H9 (cell line): ENCODE results near the gene TAS2R13. TPM values are rescaled to one million over a fixed set of nuclear protein-coding genes. Genes with fewer than 3 reads are reported as not detected.

Experiments
- DNase-seq: peaks from one replicate; pipeline ENCODE4 v3.0.0-alpha.2; 2017
- H2AFZ ChIP-seq: one replicate; pipeline ENCODE4 v1.6.1; 2013; ENCODE audit warnings: mild to moderate bottlenecking, low read length, control low read depth, moderate library complexity
- H2AK5ac ChIP-seq: 2 replicates; pipeline ENCODE4 v1.6.1; 2013; ENCODE audit warnings: low read length, control low read depth, mixed read lengths; ENCODE audit not compliant: insufficient read length
- H2BK120ac ChIP-seq: one replicate; pipeline ENCODE4 v1.6.1; 2013; ENCODE audit warnings: low read depth, mild to moderate bottlenecking, low read length, control low read depth, inconsistent platforms; ENCODE audit not compliant: poor library complexity, severe bottlenecking
- H2BK12ac ChIP-seq: 2 replicates; pipeline ENCODE4 v1.6.1; 2013; ENCODE audit warnings: low read length, control low read depth, mixed read lengths, low read depth; ENCODE audit not compliant: insufficient read length
- H2BK15ac ChIP-seq: 2 replicates; pipeline ENCODE4 v1.6.1; 2013; ENCODE audit warnings: low read depth, low read length, control low read depth
- H2BK20ac ChIP-seq: one replicate; pipeline ENCODE4 v1.6.1; 2013; ENCODE audit warnings: low read depth, mild to moderate bottlenecking, low read length, control low read depth, inconsistent platforms; ENCODE audit not compliant: poor library complexity, severe bottlenecking
- H2BK5ac ChIP-seq: 2 replicates; pipeline ENCODE4 v1.6.1; 2013; ENCODE audit warnings: low read length, control low read depth, mixed read lengths; ENCODE audit not compliant: insufficient read length
- H3K14ac ChIP-seq: 2 replicates; pipeline ENCODE4 v1.6.1; 2013; ENCODE audit warnings: low read length, control low read depth; ENCODE audit not compliant: insufficient read depth
- H3K18ac ChIP-seq: 2 replicates; pipeline ENCODE4 v1.6.1; 2013; ENCODE audit warnings: low read depth, mild to moderate bottlenecking, mixed read lengths, low read length, control low read depth; ENCODE audit not compliant: insufficient read length
- H3K23ac ChIP-seq: 2 replicates; pipeline ENCODE4 v1.6.1; 2013; ENCODE audit warnings: low read length, control low read depth, mixed read lengths, low read depth; ENCODE audit not compliant: insufficient read length
- H3K23me2 ChIP-seq: 2 replicates; pipeline ENCODE4 v1.6.1; 2013; ENCODE audit warnings: low read depth, mild to moderate bottlenecking, mixed read lengths, low read length, control low read depth; ENCODE audit not compliant: insufficient read length, poor library complexity, severe bottlenecking
- H3K27ac ChIP-seq: 2 replicates; pipeline ENCODE4 v1.5.1; 2013; ENCODE audit warnings: low read length, control low read depth, mixed read lengths, low read depth; ENCODE audit not compliant: insufficient read length
- H3K27me3 ChIP-seq: 2 replicates; pipeline ENCODE4 v1.6.1; 2013; ENCODE audit warnings: low read length, control low read depth, inconsistent platforms; ENCODE audit not compliant: insufficient read depth
- H3K4ac ChIP-seq: 2 replicates; pipeline ENCODE4 v1.6.1; 2013; ENCODE audit warnings: low read depth, mild to moderate bottlenecking, control low read depth, inconsistent platforms, low read length, moderate library complexity
- H3K4me1 ChIP-seq: 2 replicates; pipeline ENCODE4 v1.6.1; 2013; ENCODE audit warnings: low read length, control low read depth, inconsistent platforms; ENCODE audit not compliant: insufficient read depth
- H3K4me2 ChIP-seq: 2 replicates; pipeline ENCODE4 v1.6.1; 2013; ENCODE audit warnings: low read length, control low read depth, mixed read lengths; ENCODE audit not compliant: insufficient read length, insufficient read depth
- H3K56ac ChIP-seq: 2 replicates; pipeline ENCODE4 v1.6.1; 2013; ENCODE audit warnings: low read depth, mild to moderate bottlenecking, mixed read lengths, low read length, control low read depth; ENCODE audit not compliant: insufficient read length
- H3K79me1 ChIP-seq: 2 replicates; pipeline ENCODE4 v1.6.1; 2013; ENCODE audit warnings: low read depth, mild to moderate bottlenecking, moderate library complexity, low read length, control low read depth, inconsistent platforms; ENCODE audit not compliant: insufficient read depth, poor library complexity, severe bottlenecking
- H3K79me2 ChIP-seq: 2 replicates; pipeline ENCODE4 v1.6.1; 2013; ENCODE audit warnings: low read length, control low read depth, inconsistent platforms; ENCODE audit not compliant: insufficient read depth
- H3K9ac ChIP-seq: 2 replicates; pipeline ENCODE4 v1.6.1; 2013; ENCODE audit warnings: low read length, control low read depth, mixed read lengths; ENCODE audit not compliant: insufficient read length; ENCODE audit errors: extremely low read depth
- H3K9me3 ChIP-seq: one replicate; pipeline ENCODE4 v1.6.1; 2013; ENCODE audit warnings: low read depth, low read length, inconsistent platforms; ENCODE audit not compliant: control insufficient read depth
- H3T11ph ChIP-seq: one replicate; pipeline ENCODE4 v1.6.1; 2013; ENCODE audit warnings: mild to moderate bottlenecking, low read length, control low read depth, inconsistent platforms
- H4K20me1 ChIP-seq: one replicate; pipeline ENCODE4 v1.6.1; 2013; ENCODE audit not compliant: control insufficient read depth, insufficient read length, insufficient read depth
- H4K5ac ChIP-seq: 2 replicates; pipeline ENCODE4 v1.6.1; 2013; ENCODE audit warnings: low read depth, mild to moderate bottlenecking, mixed read lengths, low read length, control low read depth; ENCODE audit not compliant: insufficient read length
- H4K8ac ChIP-seq: replicated peaks from 2 replicates; pipeline ENCODE4 v1.6.1; 2013; ENCODE audit warnings: low read length, control low read depth, mixed read lengths, low read depth; ENCODE audit not compliant: insufficient read length
- H4K91ac ChIP-seq: 2 replicates; pipeline ENCODE4 v1.6.1; 2013; ENCODE audit warnings: low read depth, mild to moderate bottlenecking, moderate library complexity, mixed read lengths, low read length, control low read depth; ENCODE audit not compliant: insufficient read length
- H3K27ac Mint-ChIP-seq, 3 experiments: 2 replicates in 2 of 3; 3 replicates in 1 of 3; pipeline ENCODE4 v1.8.0; 2020 to 2021; ENCODE audit warnings: mixed read lengths in 3 of 3, mild to moderate bottlenecking in 1 of 3, moderate library complexity in 1 of 3
- H3K27me3 Mint-ChIP-seq: 2 replicates; pipeline ENCODE4 v1.8.0; 2021; ENCODE audit warnings: low read depth, mild to moderate bottlenecking, moderate library complexity, mixed read lengths
- H3K36me3 Mint-ChIP-seq, 3 experiments: 2 replicates in 2 of 3; 3 replicates in 1 of 3; pipeline ENCODE4 v1.8.0; 2020 to 2021; ENCODE audit warnings: low read depth in 3 of 3, mixed read lengths in 3 of 3; ENCODE audit not compliant: insufficient read depth in 1 of 3
- H3K4me1 Mint-ChIP-seq, 2 experiments: 2 replicates each; pipeline ENCODE4 v1.8.0; 2020; ENCODE audit warnings: mixed read lengths in 2 of 2
- H3K4me3 Mint-ChIP-seq, 2 experiments: 2 replicates in 1 of 2; 3 replicates in 1 of 2; pipeline ENCODE4 v1.8.0; 2020 to 2021; ENCODE audit warnings: mild to moderate bottlenecking in 2 of 2, mixed read lengths in 2 of 2, moderate library complexity in 1 of 2
- H3K9me3 Mint-ChIP-seq, 2 experiments: 2 replicates in 1 of 2; 3 replicates in 1 of 2; pipeline ENCODE4 v1.8.0; 2020; ENCODE audit warnings: mild to moderate bottlenecking in 2 of 2, mixed read lengths in 2 of 2, moderate library complexity in 1 of 2
- CTCF ChIP-seq: fragments of 200-600 bp; sonication (generic); conservative IDR thresholded peaks from 3 replicates; pipeline ENCODE4 v1.8.0; 2021; ENCODE audit warnings: antibody characterized with exemption, mild to moderate bottlenecking
- WGBS: extraction: QIAGEN DNeasy Blood & Tissue Kit; methylation state at CpG from one replicate; pipeline ENCODE4 v1.1.7; 2013; ENCODE audit warnings: missing lambda C conversion rate, low lambda C conversion rate, mixed read lengths; ENCODE audit not compliant: insufficient read length; ENCODE audit errors: extremely low coverage; 5-methylcytosine and 5-hydroxymethylcytosine counted together
- total RNA-seq: library from RNA; stranded (reverse); gene quantifications from 2 replicates; pipeline ENCODE4 v1.2.1, GENCODE V29; 2021

TAS2R13 gene
- total RNA-seq, 1 experiment from 2014 or later = 0.50 TPM

GRCh38 chr12:10952645-10953044 lies 43.3 kb upstream of the TAS2R13 start:
- no peak overlapping the region for H4K5ac ChIP-seq
- no peak overlapping the region for H4K8ac ChIP-seq
- TF ChIP-seq CTCF = no peak
- no peak overlapping the region for H3K4me2 ChIP-seq
- H3K27ac Mint-ChIP-seq = no peak overlapping the region
- peaks cover 31 to 43% (median 41%) of the 10 kb centered on the region in 3 experiments for H3K36me3 Mint-ChIP-seq
- no peaks in the 10 kb centered on the region for H3K79me1 ChIP-seq
- no peaks in the 10 kb centered on the region for H4K20me1 ChIP-seq
- DNase-seq = no peak
- no peak overlapping the region for H3K4me3 Mint-ChIP-seq
- H3K18ac ChIP-seq = no peak overlapping the region
- no peak overlapping the region for H3K4ac ChIP-seq
- H3K9me3 ChIP-seq = no peaks in the 10 kb centered on the region
- H3K14ac ChIP-seq = no peak overlapping the region
- H3T11ph ChIP-seq = no peak overlapping the region
- H3K4me1 Mint-ChIP-seq = no peaks in the 10 kb centered on the region
- H2BK20ac ChIP-seq = no peak overlapping the region
- H3K4me1 ChIP-seq = no peaks in the 10 kb centered on the region
- H3K27me3 ChIP-seq = no peaks in the 10 kb centered on the region
- no peak overlapping the region for H4K91ac ChIP-seq
- peaks cover 28 to 36% of the 10 kb centered on the region in 2 experiments for H3K9me3 Mint-ChIP-seq
- no peak overlapping the region for H2BK120ac ChIP-seq
- H2BK12ac ChIP-seq = no peak overlapping the region
- H3K79me2 ChIP-seq = no peaks in the 10 kb centered on the region; the same call in 1 of the 2 replicates
- no peak overlapping the region for H2BK5ac ChIP-seq
- H3K23ac ChIP-seq = no peak overlapping the region
- H3K56ac ChIP-seq = no peak overlapping the region
- no peaks in the 10 kb centered on the region for H3K27me3 Mint-ChIP-seq
- no peaks in the 10 kb centered on the region for H3K23me2 ChIP-seq
- no peak overlapping the region for H2AFZ ChIP-seq
- H2AK5ac ChIP-seq = no peak overlapping the region
- no peak overlapping the region for H3K27ac ChIP-seq
- no peak overlapping the region for H2BK15ac ChIP-seq
- no peak overlapping the region for H3K9ac ChIP-seq
- WGBS = no CpG with 5 or more reads among the region's 4 CpGs
